ENCODE results near the gene PPFIBP1.

Gene PPFIBP1

GRCh38 chr12:27524839-27525753 is 1.1 kb downstream of the PPFIBP1 start:
- TF ChIP-seq CTCF (IDR thresholded peaks at IDR 0.05; ENCODE audit: low read depth, low read length), result no peak
- DNase-seq (ENCODE audit: low read depth, low spot score), result peak; percentile 82
- in situ Hi-C loops (cut with HindIII; ENCODE audit: low sequenced_read_pairs), result no loop called here
- H3K4me3 ChIP-seq (ENCODE audit: low read depth, low read length), result peak overlapping the region; percentile 87

GRCh38 chr12:27527512-27527911 is 3.5 kb downstream of the PPFIBP1 start:
- H3K4me3 ChIP-seq (ENCODE audit: low read depth, low read length), result no peak overlapping the region
- in situ Hi-C loops (cut with HindIII; ENCODE audit: low sequenced_read_pairs), result no loop called here
- no peak for DNase-seq (ENCODE audit: low read depth, low spot score)

GRCh38 chr12:27528788-27529187 is 4.8 kb downstream of the PPFIBP1 start:
- peak; percentile 50 for DNase-seq (ENCODE audit: low read depth, low spot score)
- no peak overlapping the region for H3K4me3 ChIP-seq (ENCODE audit: low read depth, low read length)
- TF ChIP-seq CTCF (IDR thresholded peaks at IDR 0.05; ENCODE audit: low read depth, low read length), result no peak
- in situ Hi-C loops (cut with HindIII; ENCODE audit: low sequenced_read_pairs), result no loop called here

More at GRCh38 chr12:27527512-27527911, 3.5 kb downstream of the PPFIBP1 start:
- no peak for TF ChIP-seq CTCF (IDR thresholded peaks at IDR 0.05; ENCODE audit: low read depth, low read length)

GRCh38 chr12:27530157-27530922 is 6.3 kb downstream of the PPFIBP1 start:
- no peak for TF ChIP-seq CTCF (IDR thresholded peaks at IDR 0.05; ENCODE audit: low read depth, low read length)
- no peak overlapping the region for H3K4me3 ChIP-seq (ENCODE audit: low read depth, low read length)
- DNase-seq (ENCODE audit: low read depth, low spot score), result peak; percentile 60
- in situ Hi-C loops (cut with HindIII; ENCODE audit: low sequenced_read_pairs), result no loop called here

- no peak overlapping the region for H3K4me3 ChIP-seq (ENCODE audit: low read depth, low read length)
- DNase-seq (ENCODE audit: low read depth, low spot score), result no peak
- in situ Hi-C loops (cut with HindIII; ENCODE audit: low sequenced_read_pairs), result no loop called here
- no peak for TF ChIP-seq CTCF (IDR thresholded peaks at IDR 0.05; ENCODE audit: low read depth, low read length)
These were observed 7.9 kb downstream of the PPFIBP1 start for GRCh38 chr12:27531896-27532295.

GRCh38 chr12:27534060-27534764 is 10.2 kb downstream of the PPFIBP1 start:
- no peak for TF ChIP-seq CTCF (IDR thresholded peaks at IDR 0.05; ENCODE audit: low read depth, low read length)
- DNase-seq (ENCODE audit: low read depth, low spot score), result peak; percentile 41
- in situ Hi-C loops (cut with HindIII; ENCODE audit: low sequenced_read_pairs), result no loop called here
- no peak overlapping the region for H3K4me3 ChIP-seq (ENCODE audit: low read depth, low read length)
